K562 (cell line): ENCODE measurements around the gene CREB3L1. TPM values are rescaled to one million over a fixed set of nuclear protein-coding genes. Genes with fewer than 3 reads are reported as not detected.

Experiments used
- ADNP ChIP-seq: fragments of 200-800 bp; sonication (Bioruptor generic); IDR thresholded peaks from 2 replicates; pipeline ENCODE4 v1.6.1; 2016; ENCODE audit warnings: missing genetic modification characterization, missing compliant biosample characterization
- CREBBP ChIP-seq: IDR thresholded peaks from one replicate; pipeline ENCODE4 v1.6.1; 2012; ENCODE audit warnings: low read depth, mild to moderate bottlenecking, control low read depth, inconsistent platforms, low read length
- FUS ChIP-seq: fragments of 200-400 bp; formaldehyde crosslinking; optimal IDR thresholded peaks from 2 replicates; pipeline ENCODE3; 2017; ENCODE audit warnings: low read depth, low read length
- GATA2 ChIP-seq: sonication (generic); formaldehyde crosslinking; IDR thresholded peaks from 2 replicates; pipeline ENCODE4 v1.4.0; 2020; ENCODE audit warnings: mild to moderate bottlenecking, missing genetic modification reagents
- KAT2B ChIP-seq: IDR thresholded peaks from one replicate; pipeline ENCODE4 v1.6.1; 2012; ENCODE audit warnings: low read depth, mild to moderate bottlenecking, control low read depth, inconsistent platforms, low read length, moderate library complexity
- LEF1 ChIP-seq: fragments of 450-650 bp; IDR thresholded peaks from 2 replicates; pipeline ENCODE4 v1.6.1; 2016; ENCODE audit warnings: mild to moderate bottlenecking
- NBN ChIP-seq: fragments of 450-650 bp; IDR thresholded peaks from 2 replicates; pipeline ENCODE4 v1.6.1; 2016; ENCODE audit warnings: low read depth, mild to moderate bottlenecking
- NFATC3 ChIP-seq: fragments of 450-650 bp; IDR thresholded peaks from 2 replicates; pipeline ENCODE4 v1.6.1; 2017; ENCODE audit warnings: mild to moderate bottlenecking
- NR2C2 ChIP-seq, 2 experiments: fragments of 200-800 bp in 1 of 2; sonication (Bioruptor generic) in 1 of 2; sonication (generic) in 1 of 2; formaldehyde crosslinking in 1 of 2; IDR thresholded peaks; 2 replicates each; pipeline versions ENCODE4 v1.6.1 to v1.8.0; 2016 to 2022; ENCODE audit warnings: mild to moderate bottlenecking in 1 of 2, missing compliant biosample characterization in 1 of 2, missing genetic modification characterization in 1 of 2, missing genetic modification reagents in 1 of 2
- PKNOX1 ChIP-seq: fragments of 450-650 bp; IDR thresholded peaks from 2 replicates; pipeline ENCODE4 v1.6.1; 2016
- RBM15 ChIP-seq: fragments of 200-400 bp; formaldehyde crosslinking; IDR thresholded peaks from 2 replicates; pipeline ENCODE4 v1.6.1; 2018; ENCODE audit warnings: mild to moderate bottlenecking, low read length, moderate library complexity; ENCODE audit not compliant: insufficient read depth
- SNIP1 ChIP-seq: fragments of 450-650 bp; IDR thresholded peaks from 2 replicates; pipeline ENCODE4 v1.7.1; 2017; ENCODE audit warnings: low read depth, mild to moderate bottlenecking
- TFAM ChIP-seq: fragments of 250-450 bp; sonication (Bioruptor Pico); conservative IDR thresholded peaks from 2 replicates; pipeline ENCODE4 v1.5.0; 2021; ENCODE audit warnings: mild to moderate bottlenecking, moderate library complexity
- TOE1 ChIP-seq, 2 experiments: fragments of 450-650 bp in 1 of 2; sonication (generic) in 1 of 2; formaldehyde crosslinking in 1 of 2; IDR thresholded peaks; 2 replicates each; pipeline versions ENCODE4 v1.7.1 to v1.8.0; 2016 to 2022; ENCODE audit warnings: borderline replicate concordance in 2 of 2, mild to moderate bottlenecking in 2 of 2, antibody characterized with exemption in 1 of 2, inconsistent platforms in 1 of 2, low read depth in 1 of 2, missing genetic modification reagents in 1 of 2, moderate library complexity in 1 of 2
- U2AF1 ChIP-seq: fragments of 200-400 bp; formaldehyde crosslinking; optimal IDR thresholded peaks from 2 replicates; pipeline ENCODE3; 2017; ENCODE audit warnings: mild to moderate bottlenecking, low read depth, low read length, moderate library complexity
- XRCC4 ChIP-seq: IDR thresholded peaks from one replicate; pipeline ENCODE4 v1.6.1; 2011; ENCODE audit not compliant: insufficient read depth, insufficient read length; ENCODE audit errors: extremely low read depth
- ZBTB33 ChIP-seq: sonication (generic); formaldehyde crosslinking; IDR thresholded peaks from 2 replicates; pipeline ENCODE4 v1.8.1; 2023; ENCODE audit warnings: mild to moderate bottlenecking, missing genetic modification reagents
- ZNF212 ChIP-seq: fragments of 450-650 bp; formaldehyde crosslinking; IDR thresholded peaks from 2 replicates; pipeline ENCODE4 v1.4.0; 2020; ENCODE audit warnings: mild to moderate bottlenecking
- ZNF639 ChIP-seq, 2 experiments: fragments of 200-800 bp in 1 of 2; sonication (Bioruptor generic) in 1 of 2; sonication (generic) in 1 of 2; formaldehyde crosslinking in 1 of 2; IDR thresholded peaks in 1 of 2; conservative IDR thresholded peaks in 1 of 2; 2 replicates each; pipeline versions ENCODE4 v1.5.0 to v1.6.1; 2016 to 2020; ENCODE audit warnings: missing compliant biosample characterization in 1 of 2, missing genetic modification characterization in 1 of 2, missing genetic modification reagents in 1 of 2
- ZNF785 ChIP-seq: fragments of 250-450 bp; sonication (Bioruptor Pico); IDR thresholded peaks from 2 replicates; pipeline ENCODE4 v1.4.0; 2020; ENCODE audit warnings: mild to moderate bottlenecking
- polyA plus RNA-seq, 8 experiments: library from polyadenylated mRNA; depleted of rRNA in 4 of 8; stranded (reverse) in 5 of 8; unstranded in 3 of 8; fragments of >200 nt; fragmentation: Nextera tagmentation in 2 of 8; fragmentation: Illumina TruSeq in 1 of 8; extraction: Ambion mirVana in 2 of 8; extraction: Trizol in 1 of 8; gene quantifications; 2 replicates each; pipeline versions ENCODE4 v1.2.1 to v1.2.3, GENCODE V29; 2011 to 2014; ENCODE audit warnings: inconsistent platforms in 1 of 8, missing spikeins in 1 of 8
- total RNA-seq, 7 experiments: library from RNA; depleted of rRNA in 6 of 7; stranded (reverse); fragments of >200 nt in 6 of 7; fragmentation: Illumina TruSeq in 2 of 7; extraction: Trizol in 2 of 7; gene quantifications; 2 replicates each; pipeline versions ENCODE4 v1.2.1 to v1.2.3, GENCODE V29; 2011 to 2021; ENCODE audit warnings: low replicate concordance in 1 of 7
- TF ChIP-seq, protein P1 (sequence below), 2 experiments: IDR thresholded peaks; 2 replicates each; pipeline ENCODE4 v1.6.1; 2011; ENCODE audit warnings: borderline replicate concordance in 1 of 2, control low read depth in 1 of 2, low read depth in 1 of 2, low read length in 1 of 2, mild to moderate bottlenecking in 1 of 2, mixed read lengths in 1 of 2, moderate library complexity in 1 of 2; ENCODE audit not compliant: insufficient read depth in 1 of 2, insufficient read length in 1 of 2, poor library complexity in 1 of 2, severe bottlenecking in 1 of 2; ENCODE audit errors: extremely low read depth in 1 of 2

CREB3L1 gene
- total and polyA plus RNA-seq, 9 of the 15 experiments (the other 6 are each of a cell fraction or from before 2014, with no cell fraction given): 1.2 to 27.6 (median 3.7) TPM

- no peak for TF ChIP-seq TOE1 (IDR thresholded peaks at IDR 0.05; ENCODE audit: borderline replicate concordance)
- no peak for TF ChIP-seq TOE1 (CRISPR knock-in tag; IDR thresholded peaks at IDR 0.05; ENCODE audit: borderline replicate concordance, low read depth)
- TF ChIP-seq ZNF639 (CRISPR knock-in tag; conservative IDR thresholded peaks at IDR 0.05 in 1 of 2, IDR thresholded peaks at IDR 0.05 in 1 of 2): peak in 1 of 2 experiments; percentile 46; a peak in 1 of 4 replicates
- no peak for TF ChIP-seq SNIP1
- TF ChIP-seq GATA2 (CRISPR knock-in tag): no peak
- no peak for TF ChIP-seq XRCC4
- TF ChIP-seq ZBTB33: no peak
- no peak for TF ChIP-seq ADNP (tag)
- TF ChIP-seq CREBBP: no peak
- TF ChIP-seq NBN: no peak
- no peak for TF ChIP-seq NR2C2 (CRISPR knock-in tag; IDR thresholded peaks at IDR 0.05)
- TF ChIP-seq NR2C2 (tag; IDR thresholded peaks at IDR 0.05): 0 out of 2 replicates have a peak, but pooled peaks have one; percentile 15
- no peak for TF ChIP-seq LEF1
- no peak for TF ChIP-seq RBM15
- no peak for TF ChIP-seq ZNF212 (CRISPR knock-in tag)
- TF ChIP-seq, protein P1, sequence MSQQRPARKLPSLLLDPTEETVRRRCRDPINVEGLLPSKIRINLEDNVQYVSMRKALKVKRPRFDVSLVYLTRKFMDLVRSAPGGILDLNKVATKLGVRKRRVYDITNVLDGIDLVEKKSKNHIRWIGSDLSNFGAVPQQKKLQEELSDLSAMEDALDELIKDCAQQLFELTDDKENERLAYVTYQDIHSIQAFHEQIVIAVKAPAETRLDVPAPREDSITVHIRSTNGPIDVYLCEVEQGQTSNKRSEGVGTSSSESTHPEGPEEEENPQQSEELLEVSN (IDR thresholded peaks at IDR 0.05; ENCODE audit: borderline replicate concordance in 1 of 2, extremely low read depth in 1 of 2, insufficient read depth in 1 of 2, insufficient read length in 1 of 2, low read depth in 1 of 2, low read length in 1 of 2, poor library complexity in 1 of 2, severe bottlenecking in 1 of 2): peak in 1 of 2 experiments; percentile 41
- TF ChIP-seq PKNOX1: peak; percentile 21; the same call in 1 of the 2 replicates
- TF ChIP-seq NFATC3: no peak
- TF ChIP-seq FUS: no peak
- no peak for TF ChIP-seq TFAM (CRISPR knock-in tag)
- TF ChIP-seq ZNF785 (CRISPR knock-in tag): no peak
- no peak for TF ChIP-seq U2AF1
- TF ChIP-seq KAT2B: no peak
Measured at GRCh38 chr11:46361283-46362155, 84.1 kb downstream of the CREB3L1 start (continued).
